Measurements from ENCODE around the gene HK1.

DNA sequence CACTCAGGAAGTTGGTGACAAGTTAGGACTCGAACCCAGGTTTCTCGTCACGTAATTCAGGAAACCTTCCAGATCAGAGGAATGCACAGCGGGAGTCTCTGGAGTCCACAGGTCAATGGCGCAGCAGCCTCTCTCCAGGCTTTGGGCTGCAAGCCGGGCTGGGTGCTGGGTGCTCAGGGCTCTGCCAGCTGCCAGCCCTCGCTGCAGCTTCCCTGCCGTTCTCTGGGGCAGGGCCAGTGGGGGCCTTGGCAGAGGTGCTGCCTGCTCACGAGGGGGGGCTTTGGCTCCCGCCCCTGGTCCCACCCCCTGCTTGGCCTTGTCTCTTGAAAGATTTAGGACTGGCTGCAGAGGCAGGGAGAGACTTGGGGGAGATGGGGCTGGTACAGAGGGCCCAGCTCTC, 138.4 kb downstream of the HK1 start, which contains the start of gene TACR2:
- TF ChIP-seq POLR2A (IDR thresholded peaks at IDR 0.05) = no peak
- TF ChIP-seq, protein P1, sequence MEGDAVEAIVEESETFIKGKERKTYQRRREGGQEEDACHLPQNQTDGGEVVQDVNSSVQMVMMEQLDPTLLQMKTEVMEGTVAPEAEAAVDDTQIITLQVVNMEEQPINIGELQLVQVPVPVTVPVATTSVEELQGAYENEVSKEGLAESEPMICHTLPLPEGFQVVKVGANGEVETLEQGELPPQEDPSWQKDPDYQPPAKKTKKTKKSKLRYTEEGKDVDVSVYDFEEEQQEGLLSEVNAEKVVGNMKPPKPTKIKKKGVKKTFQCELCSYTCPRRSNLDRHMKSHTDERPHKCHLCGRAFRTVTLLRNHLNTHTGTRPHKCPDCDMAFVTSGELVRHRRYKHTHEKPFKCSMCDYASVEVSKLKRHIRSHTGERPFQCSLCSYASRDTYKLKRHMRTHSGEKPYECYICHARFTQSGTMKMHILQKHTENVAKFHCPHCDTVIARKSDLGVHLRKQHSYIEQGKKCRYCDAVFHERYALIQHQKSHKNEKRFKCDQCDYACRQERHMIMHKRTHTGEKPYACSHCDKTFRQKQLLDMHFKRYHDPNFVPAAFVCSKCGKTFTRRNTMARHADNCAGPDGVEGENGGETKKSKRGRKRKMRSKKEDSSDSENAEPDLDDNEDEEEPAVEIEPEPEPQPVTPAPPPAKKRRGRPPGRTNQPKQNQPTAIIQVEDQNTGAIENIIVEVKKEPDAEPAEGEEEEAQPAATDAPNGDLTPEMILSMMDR (IDR thresholded peaks at IDR 0.05 in 8 of 11, conservative IDR thresholded peaks at IDR 0.05 in 3 of 11) = no peak
- no peak for TF ChIP-seq POLR2AphosphoS5 (IDR thresholded peaks at IDR 0.05)
